ENCODE measurements around the gene NIT2. TPM values are rescaled to one million over a fixed set of nuclear protein-coding genes. Genes with fewer than 3 reads are reported as not detected.

The NIT2 gene
- total RNA-seq, 1 experiment from 2014 or later, result 109 TPM

- no peak for DNase-seq (ENCODE audit: low read depth, low spot score)
- in situ Hi-C loops (cut with HindIII; ENCODE audit: low pct_unique_long_range_greater_than_20kb, low sequenced_read_pairs), result no loop called here
Measured at GRCh38 chr3:100370756-100371155, 36.2 kb downstream of the NIT2 start.

- no peak for DNase-seq (ENCODE audit: low read depth, low spot score)
- in situ Hi-C loops (cut with HindIII; ENCODE audit: low pct_unique_long_range_greater_than_20kb, low sequenced_read_pairs), result no loop called here
Measured at GRCh38 chr3:100374521-100374920, 40.0 kb downstream of the NIT2 start.

GRCh38 chr3:100376301-100376700 is 41.7 kb downstream of the NIT2 start:
- no peak for DNase-seq (ENCODE audit: low read depth, low spot score)
- in situ Hi-C loops (cut with HindIII; ENCODE audit: low pct_unique_long_range_greater_than_20kb, low sequenced_read_pairs), result no loop called here

GRCh38 chr3:100384733-100385525 is 50.4 kb downstream of the NIT2 start:
- DNase-seq (ENCODE audit: low read depth, low spot score), result no peak
- in situ Hi-C loops (cut with HindIII; ENCODE audit: low pct_unique_long_range_greater_than_20kb, low sequenced_read_pairs), result no loop called here

- no peak for DNase-seq (ENCODE audit: low read depth, low spot score)
- in situ Hi-C loops (cut with HindIII; ENCODE audit: low pct_unique_long_range_greater_than_20kb, low sequenced_read_pairs), result no loop called here
Measured at GRCh38 chr3:100386437-100387074, 52.0 kb downstream of the NIT2 start.

GRCh38 chr3:100389025-100389424 is 54.5 kb downstream of the NIT2 start:
- DNase-seq (ENCODE audit: low read depth, low spot score), result no peak
- in situ Hi-C loops (cut with HindIII; ENCODE audit: low pct_unique_long_range_greater_than_20kb, low sequenced_read_pairs), result no loop called here

GRCh38 chr3:100395679-100396431 is 61.3 kb downstream of the NIT2 start:
- no peak for DNase-seq (ENCODE audit: low read depth, low spot score)
- in situ Hi-C loops (cut with HindIII; ENCODE audit: low pct_unique_long_range_greater_than_20kb, low sequenced_read_pairs), result no loop called here

GRCh38 chr3:100396967-100397366 is 62.4 kb downstream of the NIT2 start:
- DNase-seq (ENCODE audit: low read depth, low spot score), result no peak
- in situ Hi-C loops (cut with HindIII; ENCODE audit: low pct_unique_long_range_greater_than_20kb, low sequenced_read_pairs), result no loop called here

GRCh38 chr3:100399341-100400071 is 64.9 kb downstream of the NIT2 start:
- DNase-seq (ENCODE audit: low read depth, low spot score), result no peak
- in situ Hi-C loops (cut with HindIII; ENCODE audit: low pct_unique_long_range_greater_than_20kb, low sequenced_read_pairs), result no loop called here

GRCh38 chr3:100400419-100400779 is 65.8 kb downstream of the NIT2 start:
- DNase-seq (ENCODE audit: low read depth, low spot score), result peak; percentile 20
- in situ Hi-C loops (cut with HindIII; ENCODE audit: low pct_unique_long_range_greater_than_20kb, low sequenced_read_pairs), result no loop called here

- DNase-seq (ENCODE audit: low read depth, low spot score), result peak; percentile 98
- in situ Hi-C loops (cut with HindIII; ENCODE audit: low pct_unique_long_range_greater_than_20kb, low sequenced_read_pairs), result no loop called here
Measured at GRCh38 chr3:100400780-100401673, 66.5 kb downstream of the NIT2 start, which contains the start of the genes LNP1 and TOMM70. TSS of gene LNP1 (plus strand) at chr3:100401539. CDS start at chr3:100429730, 28,191 bp downstream. TSS of gene TOMM70 (minus strand) at chr3:100401089. CDS start at chr3:100400949, 140 bp downstream.

GRCh38 chr3:100401674-100402041 is 67.1 kb downstream of the NIT2 start:
- no peak for DNase-seq (ENCODE audit: low read depth, low spot score)
- in situ Hi-C loops (cut with HindIII; ENCODE audit: low pct_unique_long_range_greater_than_20kb, low sequenced_read_pairs), result no loop called here

- peak; percentile 81 for DNase-seq (ENCODE audit: low read depth, low spot score)
Measured at GRCh38 chr3:100402256-100402655, 67.7 kb downstream of the NIT2 start.

GRCh38 chr3:100402891-100403290 is 68.3 kb downstream of the NIT2 start:
- DNase-seq (ENCODE audit: low read depth, low spot score), result peak; percentile 16
- in situ Hi-C loops (cut with HindIII; ENCODE audit: low pct_unique_long_range_greater_than_20kb, low sequenced_read_pairs), result no loop called here

More at GRCh38 chr3:100402256-100402655, 67.7 kb downstream of the NIT2 start:
- in situ Hi-C loops (cut with HindIII; ENCODE audit: low pct_unique_long_range_greater_than_20kb, low sequenced_read_pairs), result no loop called here

GRCh38 chr3:100403362-100404249 is 69.0 kb downstream of the NIT2 start:
- peak; percentile 51 for DNase-seq (ENCODE audit: low read depth, low spot score)
- in situ Hi-C loops (cut with HindIII; ENCODE audit: low pct_unique_long_range_greater_than_20kb, low sequenced_read_pairs), result no loop called here

GRCh38 chr3:100404250-100404548 is 69.6 kb downstream of the NIT2 start:
- in situ Hi-C loops (cut with HindIII; ENCODE audit: low pct_unique_long_range_greater_than_20kb, low sequenced_read_pairs), result no loop called here
- DNase-seq (ENCODE audit: low read depth, low spot score), result no peak
